Measurements from ENCODE around the gene HYCC2. TPM values are rescaled to one million over a fixed set of nuclear protein-coding genes. Genes with fewer than 3 reads are reported as not detected.
"Not testable (repeated sequence)": the region's sequence is repeated elsewhere in the genome, so short reads cannot be mapped to it uniquely, and the experiment has no call there.

The HYCC2 gene
- total RNA-seq, 1 experiment from 2014 or later, result 0.86 TPM

DNA sequence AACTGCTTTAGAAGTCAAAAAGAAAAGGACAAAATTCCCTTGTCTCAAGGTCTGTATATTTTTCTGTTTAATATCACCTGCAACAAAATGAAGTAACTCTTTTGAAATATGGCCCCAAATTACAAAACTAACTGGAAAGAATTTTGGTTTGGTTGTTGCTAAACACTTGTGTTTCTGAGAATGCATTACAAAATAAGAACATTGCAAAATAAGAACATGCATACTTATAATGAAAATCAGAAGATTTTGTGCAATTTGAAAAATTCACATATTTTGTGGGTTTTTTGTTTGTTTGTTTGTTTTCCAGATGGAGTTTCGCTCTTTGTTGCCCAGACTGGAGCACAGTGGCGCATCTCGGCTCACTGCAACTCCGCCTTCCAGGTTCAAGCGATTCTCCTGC is 22.1 kb upstream of the HYCC2 start:
- Histone ChIP-seq H3K9me3 (no peaks in the 10 kb centered on the region), H3K27me3 (no peaks in the 10 kb centered on the region), H3K36me3 (no peaks in the 10 kb centered on the region; the same call in 1 of the 2 replicates), H3K4me3 (no peak overlapping the region)
- no peak for DNase-seq

DNA sequence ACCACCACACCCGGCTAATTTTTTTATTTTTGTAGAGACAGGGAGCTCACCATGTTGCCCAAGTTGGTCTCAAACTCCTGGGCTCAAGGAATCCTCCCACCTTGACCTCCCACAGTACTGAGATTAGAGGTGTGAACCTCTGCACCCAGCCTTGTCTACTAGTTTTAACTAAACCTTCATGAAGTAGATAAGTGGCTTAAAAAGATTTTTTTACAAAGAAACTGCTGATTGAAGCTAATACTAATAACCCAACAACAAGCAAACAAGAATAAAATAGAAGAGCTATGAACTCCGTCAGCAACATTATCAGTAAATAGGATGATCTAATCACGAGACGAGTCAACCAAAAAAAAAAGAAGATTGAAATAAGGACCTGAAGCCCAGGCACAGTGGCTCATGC is 19.1 kb upstream of the HYCC2 start:
- Histone ChIP-seq H3K9me3 (no peaks in the 10 kb centered on the region), H3K36me3 (peaks cover 15% of the 10 kb centered on the region), H3K27me3 (no peaks in the 10 kb centered on the region), H3K4me3 (no peak overlapping the region)
- no peak for DNase-seq

DNA sequence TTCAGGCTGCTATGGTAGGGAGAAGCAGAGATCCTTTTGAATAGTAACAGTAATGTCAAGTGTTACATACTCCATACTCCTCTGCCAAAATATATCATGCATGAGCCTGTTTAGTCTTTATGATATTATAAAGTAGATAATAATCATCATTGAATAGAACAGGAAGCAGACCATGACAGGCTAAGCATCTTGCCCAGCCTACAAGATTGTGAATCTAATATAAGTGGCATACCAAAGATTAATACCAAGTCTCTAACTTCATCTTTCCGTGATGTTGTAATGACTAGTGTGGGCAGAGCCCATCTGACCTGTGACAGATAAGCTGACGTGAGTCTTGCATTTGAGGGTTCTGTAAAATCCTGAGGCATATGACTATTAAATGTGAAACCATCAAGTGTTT is 13.4 kb upstream of the HYCC2 start:
- Histone ChIP-seq H3K9me3 (no peaks in the 10 kb centered on the region), H3K36me3 (peaks cover 41% of the 10 kb centered on the region), H3K4me3 (no peak overlapping the region), H3K27me3 (no peaks in the 10 kb centered on the region)
- no peak for DNase-seq

DNA sequence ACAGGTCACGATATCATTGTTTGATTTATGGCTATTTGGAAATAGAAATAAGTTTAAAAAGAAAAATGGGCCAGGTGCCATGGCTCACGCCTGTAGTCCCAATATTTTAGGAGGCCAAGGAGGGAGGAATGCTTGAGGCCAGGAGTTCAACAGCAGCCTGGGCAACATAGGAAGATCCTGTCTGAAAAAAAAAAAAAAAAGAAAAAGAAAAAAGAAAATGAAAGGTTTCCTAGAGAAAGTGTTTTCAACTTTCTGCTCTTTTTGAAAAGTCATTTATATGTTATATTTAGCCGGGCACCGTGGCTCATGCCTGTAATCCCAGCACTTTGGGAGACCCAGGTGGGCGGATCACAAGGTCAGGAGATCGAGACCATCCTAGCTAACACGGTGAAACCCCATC is 3.5 kb upstream of the HYCC2 start:
- H3K36me3 ChIP-seq, result peaks cover 10% of the 10 kb centered on the region
- H3K27me3 ChIP-seq, result no peaks in the 10 kb centered on the region
- no peak overlapping the region for H3K4me3 ChIP-seq
- no peaks in the 10 kb centered on the region for H3K9me3 ChIP-seq
- DNase-seq, result no peak

DNA sequence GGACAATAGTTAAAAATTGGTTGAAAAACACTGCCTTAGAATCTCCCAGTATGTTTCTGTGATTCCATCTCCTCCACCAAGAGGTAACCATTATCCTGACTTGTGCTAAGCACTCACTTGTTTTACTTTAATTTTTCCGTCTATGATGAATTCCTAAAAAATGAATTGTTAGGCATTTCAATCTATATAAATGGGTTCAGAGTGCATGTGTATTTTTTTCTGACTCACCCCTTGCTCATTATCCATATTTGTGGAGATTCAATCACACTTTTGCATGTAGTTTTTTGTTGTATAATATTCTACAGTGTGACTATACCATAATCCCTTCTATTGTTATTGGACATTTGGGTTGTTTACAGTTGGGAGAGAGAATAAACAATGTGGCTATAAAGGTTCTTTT is 1.6 kb upstream of the HYCC2 start:
- H3K36me3 ChIP-seq, result no peaks in the 10 kb centered on the region; the same call in 1 of the 2 replicates
- no peaks in the 10 kb centered on the region for H3K9me3 ChIP-seq
- no peak for DNase-seq
- no peaks in the 10 kb centered on the region for H3K27me3 ChIP-seq
- H3K4me3 ChIP-seq, result peak overlapping the region; percentile 71

DNA sequence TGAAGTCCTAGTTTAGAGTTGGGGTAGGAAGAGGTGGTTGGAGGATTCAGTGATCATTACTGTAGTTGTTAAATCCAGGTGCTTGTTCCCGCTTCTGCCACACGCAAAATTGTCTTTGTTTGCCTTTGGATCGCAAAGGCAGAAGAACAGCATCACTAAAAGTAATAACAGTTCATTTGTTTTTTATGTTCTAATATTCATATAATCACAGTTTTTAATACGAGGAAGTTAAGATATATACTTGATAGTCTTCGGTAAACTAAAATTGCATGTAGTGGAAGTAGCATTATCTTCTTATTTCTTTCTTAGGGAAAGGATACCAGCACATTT is 695 bp upstream of the HYCC2 start:
- Histone ChIP-seq H3K36me3 (no peaks in the 10 kb centered on the region; the same call in 1 of the 2 replicates), H3K9me3 (no peaks in the 10 kb centered on the region), H3K4me3 (peak overlapping the region; percentile 71), H3K27me3 (no peaks in the 10 kb centered on the region)
- no peak for DNase-seq

DNA sequence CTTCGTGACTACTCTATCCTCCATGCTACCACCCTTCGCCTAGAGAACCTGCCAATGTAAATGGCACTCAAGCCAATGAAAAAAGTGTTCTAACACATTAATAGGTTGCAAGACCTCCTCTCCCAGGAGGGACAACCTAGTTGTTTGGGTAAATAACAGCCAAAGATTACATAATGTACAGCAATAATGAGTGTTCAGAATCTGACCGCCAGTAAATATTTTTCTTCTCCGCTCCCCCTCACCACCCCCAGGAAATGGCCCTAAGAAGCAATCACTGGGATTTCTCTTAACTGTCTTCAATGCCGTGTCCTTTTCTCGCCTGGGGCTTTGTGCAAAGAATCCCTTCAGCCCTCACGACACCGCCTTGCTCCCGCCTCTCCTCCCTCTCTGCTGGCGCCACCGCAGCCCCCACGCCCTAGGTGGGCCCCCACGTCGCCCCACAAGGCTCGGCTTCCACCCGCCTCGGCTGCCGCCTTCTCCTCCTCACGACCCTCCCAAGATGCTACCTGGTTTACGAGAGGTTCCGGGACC is 458 bp downstream of the HYCC2 start:
- no peaks in the 10 kb centered on the region for H3K27me3 ChIP-seq
- peak; percentile 10 for DNase-seq
- H3K4me3 ChIP-seq, result peak overlapping the region; percentile 71
- H3K9me3 ChIP-seq, result no peaks in the 10 kb centered on the region
- H3K36me3 ChIP-seq, result no peaks in the 10 kb centered on the region; the same call in 1 of the 2 replicates

DNA sequence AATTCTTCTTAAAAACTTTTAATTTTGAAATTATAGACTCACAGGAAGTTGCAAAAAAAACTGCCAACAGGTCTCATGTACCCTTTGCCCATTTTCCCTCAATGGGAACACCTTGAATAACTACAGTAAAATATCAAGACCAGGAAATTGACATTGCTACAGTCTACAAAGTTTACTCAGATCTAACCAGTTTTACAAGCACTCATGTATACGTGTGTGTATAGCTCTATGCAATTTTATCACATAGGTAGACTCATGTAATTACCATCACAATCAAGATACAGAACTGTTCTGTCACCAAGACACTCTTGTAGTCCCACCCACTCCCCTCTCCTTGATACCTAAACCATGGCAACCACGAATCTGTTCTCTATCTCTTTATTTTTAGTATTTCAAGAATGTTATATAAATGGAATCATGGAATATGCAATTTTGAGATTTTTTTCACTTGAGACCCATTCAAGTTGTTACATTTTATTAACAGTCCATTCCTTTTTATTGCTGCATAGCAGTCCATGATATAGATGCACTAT is 6.6 kb downstream of the HYCC2 start:
- Histone ChIP-seq H3K27me3 (no peaks in the 10 kb centered on the region), H3K9me3 (no peaks in the 10 kb centered on the region), H3K36me3 (peaks cover 3% of the 10 kb centered on the region; the same call in 1 of the 2 replicates), H3K4me3 (no peak overlapping the region)
- DNase-seq, result no peak

DNA sequence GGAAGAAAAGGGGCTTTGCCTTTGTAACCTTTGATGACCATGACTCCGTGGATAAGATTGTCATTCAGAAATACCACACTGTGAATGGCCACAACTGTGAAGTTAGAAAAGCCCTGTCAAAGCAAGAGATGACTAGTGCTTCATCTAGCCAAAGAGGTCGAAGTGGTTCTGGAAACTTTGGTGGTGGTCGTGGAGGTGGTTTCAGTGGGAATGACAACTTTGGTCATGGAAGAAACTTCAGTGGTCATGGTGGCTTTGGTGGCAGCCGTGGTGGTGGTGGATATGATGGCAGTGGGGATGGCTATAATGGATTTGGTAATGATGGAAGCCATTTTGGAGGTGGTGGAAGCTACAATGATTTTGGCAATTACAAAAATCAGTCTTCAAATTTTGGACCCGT is 8.0 kb downstream of the HYCC2 start:
- not testable (repeated sequence) for H3K4me3 ChIP-seq, H3K36me3 ChIP-seq, DNase-seq, H3K9me3 ChIP-seq, H3K27me3 ChIP-seq

DNA sequence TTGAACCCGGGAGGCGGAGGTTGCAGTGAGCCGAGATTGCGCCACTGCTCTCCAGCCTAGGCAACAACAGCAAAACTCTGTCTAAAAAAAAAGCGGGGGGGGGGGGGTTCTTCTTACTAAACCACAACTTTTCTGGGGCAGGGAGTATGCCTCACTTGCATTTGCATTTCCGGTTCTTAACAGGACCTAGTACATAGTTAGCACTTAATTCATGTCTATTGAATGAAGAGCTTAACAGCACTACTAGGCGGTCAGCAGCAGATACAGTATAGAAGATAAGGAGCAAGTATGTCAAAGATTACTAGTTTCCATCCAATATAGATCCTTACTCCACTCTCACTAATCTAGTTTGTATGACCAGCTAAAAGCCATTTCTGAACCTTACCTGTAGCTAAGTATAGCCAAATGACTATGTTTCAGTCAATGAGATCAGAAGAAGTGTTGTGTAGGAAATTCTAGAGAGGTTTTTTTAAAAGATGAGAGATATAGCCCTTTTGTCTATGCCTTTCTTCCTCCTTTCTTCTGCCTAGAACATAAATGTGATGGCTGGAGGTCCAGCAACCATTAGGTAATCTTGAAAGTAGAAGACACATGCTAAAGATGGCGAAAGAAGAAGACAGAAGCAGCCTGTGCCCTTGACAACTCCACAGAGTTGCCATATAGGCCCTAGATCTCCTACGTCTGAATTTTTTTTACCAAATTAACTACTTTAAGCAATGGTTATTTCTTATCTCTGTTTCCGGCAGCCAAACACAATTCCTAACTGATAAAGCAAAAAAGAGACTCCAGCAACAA is 11.3 kb downstream of the HYCC2 start:
- Histone ChIP-seq H3K9me3 (no peaks in the 10 kb centered on the region), H3K27me3 (no peaks in the 10 kb centered on the region), H3K4me3 (no peak overlapping the region), H3K36me3 (peaks cover 3% of the 10 kb centered on the region; the same call in 1 of the 2 replicates)
- DNase-seq, result no peak

DNA sequence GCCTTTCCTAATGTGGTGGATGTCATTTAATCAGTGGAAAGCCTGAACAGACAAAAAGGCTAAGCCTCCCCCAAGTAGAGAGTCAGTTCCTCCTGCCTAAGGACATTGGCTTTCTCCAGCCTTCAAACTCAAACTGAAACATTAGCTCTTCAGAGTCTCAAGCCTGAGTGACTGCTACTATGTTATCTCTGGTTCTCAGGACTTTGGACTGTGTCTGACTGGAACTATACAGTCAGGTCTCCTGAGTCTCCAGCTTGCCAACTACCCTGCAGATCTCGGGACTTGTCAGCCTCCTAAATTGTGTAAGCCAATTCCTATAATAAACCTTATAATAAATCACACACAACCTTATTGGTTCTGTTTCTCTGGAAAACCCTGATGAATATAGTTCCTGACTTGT is 12.6 kb downstream of the HYCC2 start:
- Histone ChIP-seq H3K9me3 (no peaks in the 10 kb centered on the region), H3K4me3 (no peak overlapping the region), H3K27me3 (no peaks in the 10 kb centered on the region), H3K36me3 (peaks cover 3% of the 10 kb centered on the region)
- no peak for DNase-seq

DNA sequence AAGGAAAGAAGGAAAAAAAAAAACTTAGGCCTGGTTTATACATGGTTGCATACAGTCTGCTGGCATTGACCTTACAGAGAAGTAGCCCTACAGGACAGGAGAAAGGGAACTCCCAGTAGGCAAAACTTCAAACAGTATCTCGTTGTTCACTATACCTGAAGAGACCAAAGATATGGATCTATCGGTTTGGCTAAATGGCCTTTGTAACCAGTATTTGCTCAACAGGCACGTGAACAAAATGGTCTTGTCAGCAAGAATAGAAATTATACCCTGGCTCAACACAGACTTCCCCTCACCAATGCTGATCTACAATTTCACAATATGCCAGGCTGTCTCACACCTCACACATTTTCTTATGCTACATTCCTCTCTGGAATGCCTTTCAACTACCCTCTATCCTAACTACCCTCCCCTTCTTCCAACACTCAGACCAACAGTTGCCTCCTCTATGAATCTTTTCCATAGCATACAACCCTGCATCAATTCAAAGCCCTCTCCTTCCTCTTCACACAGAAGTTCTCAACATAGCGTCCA is 13.7 kb downstream of the HYCC2 start:
- DNase-seq, result no peak
- peaks cover 3% of the 10 kb centered on the region for H3K36me3 ChIP-seq
- H3K27me3 ChIP-seq, result no peaks in the 10 kb centered on the region
- H3K4me3 ChIP-seq, result no peak overlapping the region
- no peaks in the 10 kb centered on the region for H3K9me3 ChIP-seq

DNA sequence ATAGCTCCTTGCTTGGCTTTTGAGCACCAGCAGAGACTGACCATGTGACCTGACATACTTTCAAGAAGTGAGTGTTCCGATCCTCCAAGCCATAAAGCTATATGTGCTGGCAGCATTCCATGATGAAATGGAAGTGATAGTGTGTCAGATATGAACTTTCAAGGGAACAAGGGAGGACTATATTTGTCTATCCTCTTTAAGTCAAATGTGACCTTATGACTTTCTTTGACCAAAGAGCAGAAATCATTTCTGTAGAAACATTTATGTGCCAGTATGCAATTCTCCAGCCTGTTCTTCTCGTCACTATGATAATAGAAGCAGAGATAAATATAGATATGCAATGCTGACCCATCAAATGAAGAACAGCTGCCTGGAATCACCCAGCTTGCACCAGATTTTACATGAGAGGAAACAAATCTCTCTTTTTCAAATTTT is 14.4 kb downstream of the HYCC2 start:
- Histone ChIP-seq H3K36me3 (peaks cover 3% of the 10 kb centered on the region), H3K4me3 (no peak overlapping the region), H3K9me3 (no peaks in the 10 kb centered on the region), H3K27me3 (no peaks in the 10 kb centered on the region)
- DNase-seq, result no peak

DNA sequence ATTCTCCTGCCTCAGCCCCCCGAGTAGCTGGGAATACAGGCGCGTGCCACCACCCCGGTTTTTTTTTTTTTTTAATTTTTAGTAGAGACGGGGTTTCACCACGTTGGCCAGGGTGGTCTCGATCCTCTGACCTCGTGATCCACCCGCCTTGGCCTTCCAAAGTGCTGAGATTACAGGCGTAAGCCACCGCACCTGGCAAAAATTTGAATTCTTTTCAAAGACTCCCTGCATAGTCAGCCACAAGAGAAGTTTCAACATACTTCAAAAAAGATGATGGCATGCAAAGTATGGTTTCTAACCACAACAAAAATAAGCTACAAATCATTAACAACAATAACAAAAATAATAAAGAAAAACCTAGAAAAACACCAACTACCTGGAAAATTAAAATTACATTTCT is 22.0 kb downstream of the HYCC2 start:
- no peak for DNase-seq

DNA sequence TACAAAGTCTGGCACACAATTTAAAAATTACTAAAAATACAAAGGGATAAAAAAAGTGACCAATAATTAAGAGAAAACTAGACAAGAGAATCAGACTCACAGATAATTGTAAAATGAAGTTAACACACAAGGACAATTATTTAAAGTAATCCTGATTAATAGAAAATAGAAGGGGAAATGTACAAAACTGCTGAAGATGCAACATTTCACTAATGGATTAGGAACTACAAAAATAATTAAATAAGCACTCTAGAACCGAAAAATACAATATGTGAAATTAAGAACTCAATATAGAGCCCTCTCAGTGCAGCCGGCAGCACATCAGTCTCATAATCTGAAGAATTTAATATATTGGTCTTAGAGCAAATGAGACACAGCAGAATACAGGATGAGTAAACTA is 24.6 kb downstream of the HYCC2 start:
- H3K36me3 ChIP-seq, result peaks cover 8% of the 10 kb centered on the region
- no peak for DNase-seq
- H3K4me3 ChIP-seq, result no peak overlapping the region
- H3K9me3 ChIP-seq, result peaks cover 3% of the 10 kb centered on the region; the same call in 1 of the 2 replicates
- no peaks in the 10 kb centered on the region for H3K27me3 ChIP-seq

More for the DNA sequence above, 22.0 kb downstream of the HYCC2 start:
- no peaks in the 10 kb centered on the region for H3K27me3 ChIP-seq
- H3K4me3 ChIP-seq, result no peak overlapping the region
- H3K36me3 ChIP-seq, result peaks cover 7% of the 10 kb centered on the region
- peaks cover 3% of the 10 kb centered on the region; the same call in 1 of the 2 replicates for H3K9me3 ChIP-seq

DNA sequence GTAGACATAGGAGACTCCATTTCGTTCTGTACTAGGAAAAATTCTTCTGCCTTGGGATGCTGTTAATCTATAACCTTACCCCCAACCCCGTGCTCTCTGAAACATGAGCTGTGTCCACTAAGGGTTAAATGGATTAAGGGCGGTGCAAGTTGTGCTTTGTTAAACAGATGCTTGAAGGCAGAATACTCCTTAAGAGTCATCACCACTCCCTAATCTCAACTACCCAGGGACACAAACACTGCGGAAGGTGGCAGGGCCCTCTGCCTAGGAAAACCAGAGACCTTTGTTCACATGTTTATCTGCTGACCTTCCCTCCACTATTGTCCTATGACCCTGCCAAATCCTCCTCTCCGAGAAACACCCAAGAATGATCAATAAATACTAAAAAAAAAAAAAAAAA is 28.4 kb downstream of the HYCC2 start:
- H3K4me3 ChIP-seq, H3K9me3 ChIP-seq, DNase-seq, H3K36me3 ChIP-seq, H3K27me3 ChIP-seq: not testable (repeated sequence)

DNA sequence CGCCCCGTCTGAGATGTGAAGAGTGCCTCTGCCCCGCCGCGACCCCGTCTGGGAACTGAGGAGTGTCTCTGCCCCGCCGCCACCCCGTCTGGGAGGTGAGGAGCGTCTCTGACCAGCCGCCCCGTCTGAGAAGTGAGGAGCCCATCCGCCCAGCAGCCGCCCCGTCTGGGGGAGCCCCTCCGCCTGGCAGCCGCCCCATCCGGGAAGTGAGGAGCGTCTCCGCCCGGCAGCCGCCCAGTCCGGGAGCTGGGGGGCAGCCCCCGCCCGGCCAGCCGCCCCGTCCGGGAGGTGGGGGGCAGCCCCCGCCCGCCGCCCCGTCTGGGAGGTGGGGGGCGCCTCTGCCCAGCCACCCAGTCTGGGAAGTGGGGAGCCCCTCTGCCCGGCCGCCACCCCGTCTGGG is 29.0 kb downstream of the HYCC2 start:
- not testable (repeated sequence) for H3K27me3 ChIP-seq, H3K4me3 ChIP-seq, H3K36me3 ChIP-seq, H3K9me3 ChIP-seq, DNase-seq
